NCI-H2171 (cell line): ENCODE results near the gene CHRNB1.

Source experiments
- DNase-seq: peaks from one replicate; lab custom pipeline; 2025; lab: John Stamatoyannopoulos, UW

CHRNB1 gene, protein sequence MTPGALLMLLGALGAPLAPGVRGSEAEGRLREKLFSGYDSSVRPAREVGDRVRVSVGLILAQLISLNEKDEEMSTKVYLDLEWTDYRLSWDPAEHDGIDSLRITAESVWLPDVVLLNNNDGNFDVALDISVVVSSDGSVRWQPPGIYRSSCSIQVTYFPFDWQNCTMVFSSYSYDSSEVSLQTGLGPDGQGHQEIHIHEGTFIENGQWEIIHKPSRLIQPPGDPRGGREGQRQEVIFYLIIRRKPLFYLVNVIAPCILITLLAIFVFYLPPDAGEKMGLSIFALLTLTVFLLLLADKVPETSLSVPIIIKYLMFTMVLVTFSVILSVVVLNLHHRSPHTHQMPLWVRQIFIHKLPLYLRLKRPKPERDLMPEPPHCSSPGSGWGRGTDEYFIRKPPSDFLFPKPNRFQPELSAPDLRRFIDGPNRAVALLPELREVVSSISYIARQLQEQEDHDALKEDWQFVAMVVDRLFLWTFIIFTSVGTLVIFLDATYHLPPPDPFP

DNA sequence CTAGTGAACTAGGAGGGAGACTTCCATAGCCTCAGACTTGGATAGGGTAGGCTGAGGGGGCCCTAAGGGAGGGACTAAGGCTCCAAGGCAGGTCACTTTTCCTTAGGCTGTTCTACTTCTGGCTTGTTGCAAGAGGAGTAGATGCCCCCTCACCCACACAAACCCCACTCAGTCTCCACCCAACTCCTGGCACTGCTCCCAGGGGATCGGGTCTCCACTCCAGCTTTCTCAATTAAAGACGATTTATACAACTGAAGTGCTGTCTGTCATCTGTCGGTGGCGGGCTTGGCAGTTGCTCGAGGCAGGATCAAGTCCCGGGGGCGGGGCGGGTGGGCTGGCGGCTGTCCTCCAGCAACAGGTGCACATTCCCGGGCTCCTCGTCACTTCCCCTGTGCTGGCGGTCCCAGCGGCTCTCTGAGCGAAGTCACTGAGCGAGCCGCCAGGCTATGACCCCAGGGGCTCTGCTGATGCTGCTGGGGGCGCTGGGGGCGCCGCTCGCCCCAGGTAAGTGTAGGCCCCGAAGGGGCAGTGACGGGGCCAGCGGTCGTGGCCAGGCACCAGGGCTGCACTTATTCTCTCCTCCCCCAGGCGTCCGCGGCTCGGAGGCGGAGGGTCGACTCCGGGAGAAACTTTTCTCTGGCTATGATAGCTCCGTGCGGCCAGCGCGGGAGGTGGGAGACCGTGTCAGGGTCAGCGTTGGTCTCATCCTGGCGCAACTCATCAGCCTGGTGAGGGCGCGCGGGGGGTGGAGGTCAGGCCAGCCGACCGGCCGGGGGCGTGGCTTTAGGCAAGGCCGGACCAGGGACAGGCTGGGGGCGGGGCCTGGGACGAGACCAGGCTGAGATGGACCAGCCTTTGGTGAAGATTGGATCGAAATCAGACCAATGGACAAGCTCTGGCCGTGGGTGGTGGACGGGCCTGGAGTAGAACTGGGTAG, at the start of gene CHRNB1:
CHRNB1 (plus strand) TSS at position 380 of the 937 bp plus-strand sequence; CDS start at position 447, 67 bp downstream.
- DNase-seq: peak; percentile 54

DNA sequence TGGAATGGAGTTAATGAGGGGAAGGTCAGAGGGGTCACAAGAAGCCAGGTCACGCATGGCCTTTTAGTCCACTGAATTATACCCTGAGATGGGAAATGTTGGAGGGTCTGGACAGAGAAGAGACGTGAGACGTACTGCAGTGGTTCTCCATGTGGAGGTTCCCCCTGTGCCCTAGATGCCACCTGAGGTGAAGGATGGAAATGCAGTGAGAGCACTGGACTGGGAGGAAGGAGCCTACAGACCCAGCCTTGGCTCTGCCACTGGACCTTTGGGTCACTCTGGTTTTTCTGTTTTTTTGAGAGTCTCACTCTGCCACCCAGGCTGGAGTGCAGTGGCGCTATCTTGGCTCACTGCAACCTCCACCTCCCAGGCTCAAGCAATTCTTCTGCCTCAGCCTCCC, 48.7 kb upstream of the CHRNB1 start:
- no peak for DNase-seq

- no peak for DNase-seq
Measured at GRCh38 chr17:7398612-7399011, 46.2 kb upstream of the CHRNB1 start.

DNA sequence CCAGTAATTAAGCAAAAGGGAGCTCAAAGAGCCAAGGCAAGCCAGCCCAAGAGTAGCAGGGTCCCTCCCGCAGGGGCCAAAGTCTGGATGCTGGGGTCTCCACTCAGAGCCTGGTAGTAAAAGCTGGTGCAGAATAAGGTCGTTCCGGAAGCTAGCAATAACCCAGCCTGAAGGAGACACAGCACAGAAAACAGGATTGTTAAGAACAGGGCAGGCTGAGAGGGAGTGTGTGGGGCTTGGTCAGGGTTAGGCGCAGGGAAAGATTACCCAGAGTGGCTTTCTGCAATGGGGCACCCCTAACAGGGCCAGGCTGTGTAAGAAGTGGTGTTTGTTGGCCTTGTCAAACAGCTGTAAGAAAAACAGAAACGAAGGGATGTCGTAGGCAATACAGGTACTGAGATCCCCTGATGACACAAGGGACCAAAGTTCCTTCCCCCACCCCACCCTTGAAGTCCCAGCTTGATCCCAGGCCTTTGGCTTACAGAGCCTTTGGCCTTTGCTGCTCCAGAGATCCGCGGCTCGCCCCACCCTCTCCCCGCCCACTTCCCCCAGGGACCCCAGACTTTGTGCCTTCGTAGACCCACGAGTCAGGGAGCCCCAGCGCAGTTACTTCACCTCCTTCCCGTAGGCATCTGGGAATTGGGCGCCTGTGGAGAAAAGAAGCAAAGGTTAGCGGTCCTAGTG, 41.7 kb upstream of the CHRNB1 start:
- DNase-seq: no peak

DNA sequence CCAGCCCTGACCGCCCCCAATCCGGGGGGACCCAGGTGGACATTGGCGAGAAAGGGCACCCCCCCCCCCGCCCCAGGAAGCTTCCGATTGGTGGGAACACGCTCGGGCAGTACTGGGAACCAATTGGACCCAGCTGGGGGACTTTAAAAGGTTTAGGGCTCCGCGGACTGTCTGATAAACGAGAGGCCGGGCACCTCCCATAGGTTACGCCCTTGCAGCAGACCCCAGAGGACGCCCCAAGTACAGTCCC, 41.2 kb upstream of the CHRNB1 start:
- DNase-seq: no peak

DNA sequence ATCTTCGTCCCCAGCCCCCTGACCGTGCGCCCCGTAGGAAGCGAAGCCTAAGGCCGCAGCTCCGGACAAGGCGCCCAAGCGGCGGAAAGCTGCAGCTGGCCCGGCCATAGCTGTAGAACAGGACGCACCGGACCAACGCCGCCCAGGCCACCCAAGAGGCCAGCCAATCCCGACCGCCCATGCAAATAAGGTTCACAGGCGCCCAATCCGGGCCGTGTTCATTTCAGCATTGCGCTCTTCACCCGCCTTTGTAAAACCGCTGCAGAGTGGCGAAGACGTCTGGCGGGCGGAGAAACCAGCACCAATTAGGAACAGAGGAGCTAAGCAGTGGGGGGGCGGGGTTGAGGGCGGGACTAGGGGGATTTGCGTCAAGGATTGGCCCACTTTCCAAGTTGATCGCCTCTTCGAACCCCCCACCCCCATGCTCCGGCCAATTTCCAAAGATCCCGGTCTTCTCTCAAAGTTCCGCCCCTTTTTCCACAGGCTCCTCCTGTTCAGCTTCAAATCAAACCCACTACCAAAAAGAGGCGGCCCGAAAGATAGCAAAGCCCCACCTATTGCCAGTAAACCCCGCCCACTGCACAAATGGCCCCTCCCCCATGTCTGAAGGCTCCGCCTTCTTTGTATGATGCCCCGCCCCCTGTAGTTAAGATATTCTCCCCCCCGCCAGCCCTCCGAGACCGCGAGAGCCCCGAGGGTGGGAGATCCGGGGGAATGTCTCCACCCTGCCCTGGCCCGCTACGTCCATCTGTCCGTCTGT, 40.7 kb upstream of the CHRNB1 start, which contains the start of gene TMEM256:
TMEM256 (minus strand) TSS at position 121 of the 760 bp plus-strand sequence; CDS start at position 108, 13 bp downstream.
- peak; percentile 97 for DNase-seq

GRCh38 chr17:7404737-7405349, 40.0 kb upstream of the CHRNB1 start:
- DNase-seq: no peak

DNA sequence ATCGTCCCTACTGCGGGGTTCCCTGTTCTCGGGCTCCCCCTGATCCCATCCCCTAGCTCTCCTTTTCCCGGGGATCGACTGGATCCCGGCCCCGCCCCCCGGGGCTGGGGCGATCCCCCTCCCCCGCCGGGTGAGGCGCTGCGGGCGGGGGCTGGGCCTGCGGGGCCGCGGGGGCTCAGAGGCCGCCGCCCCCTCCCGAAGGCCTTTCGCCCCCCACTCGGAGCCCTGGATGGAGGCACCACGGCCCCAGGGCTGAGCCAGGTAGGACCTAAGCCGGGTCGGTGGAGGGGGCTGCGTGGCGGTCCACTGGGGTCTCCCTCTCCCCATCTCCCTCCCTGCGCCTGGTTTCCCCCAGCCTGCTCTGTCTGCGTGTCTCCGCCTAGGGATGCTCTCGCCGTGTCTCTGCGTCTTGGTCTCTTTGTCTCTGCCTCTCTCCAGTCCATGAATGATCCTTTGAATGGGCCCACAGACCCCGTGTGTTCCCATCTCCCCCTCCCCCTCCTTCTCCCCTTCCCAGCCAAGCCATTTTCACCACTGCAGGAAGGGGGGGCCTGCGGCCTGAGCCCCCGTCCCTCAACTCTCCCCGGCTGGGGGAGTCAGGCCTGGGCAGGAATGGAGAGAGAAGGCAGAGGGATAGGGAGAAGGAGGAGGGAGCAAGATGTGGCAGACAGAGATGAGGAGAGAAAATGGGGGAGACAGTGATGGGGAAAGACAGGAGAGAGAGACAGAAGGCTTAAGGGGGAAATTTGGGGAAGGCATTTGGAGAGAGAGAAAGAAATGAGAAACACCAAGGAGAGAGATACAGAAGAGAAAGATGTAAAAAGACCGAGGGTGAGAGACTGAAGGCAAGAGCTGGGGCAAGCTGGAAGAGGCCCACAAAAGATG, 39.3 kb upstream of the CHRNB1 start:
- no peak for DNase-seq

- no peak for DNase-seq
Measured at GRCh38 chr17:7406235-7406825, 38.5 kb upstream of the CHRNB1 start.

DNA sequence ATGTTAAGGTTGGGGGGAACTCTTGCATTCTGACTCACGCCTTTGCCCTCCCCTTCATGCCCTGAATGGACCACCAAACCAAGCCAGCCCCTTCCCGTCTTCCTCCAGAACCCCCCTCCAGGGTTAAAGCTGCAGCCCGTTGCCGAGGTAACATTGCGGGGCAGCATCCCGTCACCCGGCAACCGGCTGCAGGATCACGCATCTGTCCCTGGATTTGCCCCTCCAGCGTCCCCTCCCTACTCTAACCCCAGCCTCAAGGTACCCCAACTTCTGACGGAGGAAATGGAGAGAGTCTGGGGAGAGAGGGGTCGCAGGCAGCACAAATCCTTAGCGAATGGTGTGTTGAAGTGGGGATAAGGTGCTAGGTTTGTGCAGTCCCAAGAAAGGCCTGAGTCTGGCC, 37.8 kb upstream of the CHRNB1 start:
- no peak for DNase-seq

DNA sequence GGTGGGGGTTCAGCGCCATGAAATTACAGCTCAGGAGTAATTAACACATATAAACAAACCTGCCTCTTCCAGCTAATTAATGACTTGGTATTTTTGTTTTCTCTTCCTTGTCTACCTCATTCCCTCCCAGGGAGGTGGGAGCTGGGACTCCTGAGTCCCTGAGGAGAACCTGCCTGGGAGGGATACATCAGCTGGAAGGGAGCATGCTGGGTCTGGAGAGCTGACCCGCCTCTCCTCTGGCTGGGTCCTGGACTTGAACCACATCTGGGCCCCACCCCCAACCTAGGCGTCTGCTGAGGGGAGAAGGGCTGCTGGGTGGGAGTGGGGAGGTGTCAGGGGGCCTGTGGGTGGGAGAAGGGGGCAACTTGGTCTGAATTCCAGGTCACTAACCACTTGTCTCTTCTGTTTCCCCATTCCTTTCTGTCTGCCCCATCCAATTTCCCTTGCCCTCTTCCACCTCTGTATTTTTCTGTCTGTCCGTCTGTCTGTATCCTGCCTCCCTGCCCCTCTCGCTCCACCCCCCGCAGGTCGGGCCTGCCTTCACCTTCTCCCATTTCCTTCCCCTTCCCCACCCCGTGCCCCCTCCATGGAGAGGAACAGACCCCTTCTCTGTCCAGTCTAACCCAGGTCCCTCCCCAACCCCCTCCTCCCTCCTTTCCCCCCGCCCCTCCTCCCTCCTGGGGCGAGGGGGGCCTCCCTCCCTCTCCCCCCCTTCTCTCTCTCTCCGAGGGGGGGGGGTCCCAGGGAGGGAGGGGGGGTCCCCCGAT, 37.2 kb upstream of the CHRNB1 start, which contains the start of gene NLGN2:
NLGN2 (plus strand) TSS at position 361 of the 767 bp plus-strand sequence. CDS start 411 bp downstream, outside the sequence.
- DNase-seq: no peak

DNA sequence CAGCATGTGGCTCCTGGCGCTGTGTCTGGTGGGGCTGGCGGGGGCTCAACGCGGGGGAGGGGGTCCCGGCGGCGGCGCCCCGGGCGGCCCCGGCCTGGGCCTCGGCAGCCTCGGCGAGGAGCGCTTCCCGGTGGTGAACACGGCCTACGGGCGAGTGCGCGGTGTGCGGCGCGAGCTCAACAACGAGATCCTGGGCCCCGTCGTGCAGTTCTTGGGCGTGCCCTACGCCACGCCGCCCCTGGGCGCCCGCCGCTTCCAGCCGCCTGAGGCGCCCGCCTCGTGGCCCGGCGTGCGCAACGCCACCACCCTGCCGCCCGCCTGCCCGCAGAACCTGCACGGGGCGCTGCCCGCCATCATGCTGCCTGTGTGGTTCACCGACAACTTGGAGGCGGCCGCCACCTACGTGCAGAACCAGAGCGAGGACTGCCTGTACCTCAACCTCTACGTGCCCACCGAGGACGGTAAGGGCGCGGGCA, 36.6 kb upstream of the CHRNB1 start:
- no peak for DNase-seq

- DNase-seq: no peak
Measured at GRCh38 chr17:7408863-7409262, 36.0 kb upstream of the CHRNB1 start.

DNA sequence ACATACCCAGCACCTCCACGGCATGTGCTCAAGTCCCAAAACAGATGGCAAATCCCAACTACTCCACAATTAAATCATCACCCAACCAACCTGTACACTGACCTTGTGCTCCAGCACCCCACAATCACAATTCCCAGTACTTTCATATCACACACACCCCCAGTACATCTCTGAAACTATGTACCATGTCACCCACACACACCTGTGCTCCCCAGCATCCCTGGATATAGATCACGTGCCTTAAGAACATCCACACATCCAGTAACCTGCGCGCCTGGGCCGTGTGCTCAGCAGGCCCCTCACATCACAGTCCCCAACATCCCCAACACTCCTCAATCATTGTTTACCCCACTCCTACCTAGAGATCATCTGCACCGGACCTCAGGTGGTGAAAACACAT, 35.1 kb upstream of the CHRNB1 start:
- no peak for DNase-seq

GRCh38 chr17:7410634-7411426, 34.0 kb upstream of the CHRNB1 start:
- no peak for DNase-seq

GRCh38 chr17:7411427-7411750, 33.5 kb upstream of the CHRNB1 start:
- no peak for DNase-seq

- no peak for DNase-seq
Measured at GRCh38 chr17:7413346-7413985, 31.4 kb upstream of the CHRNB1 start.
